Retina (tissue), 1 donor: ENCODE measurements around the gene PCDH15.
A peak's percentile ranks its signal among the peaks of the same experiment; 100 is the strongest.
"Not testable (repeated sequence)": the region's sequence is repeated elsewhere in the genome, so short reads cannot be mapped to it uniquely, and the experiment has no call there.

Experiments
- DNase-seq: peaks from one replicate; pipeline ENCODE4 v3.0.0-alpha.2; 2016

The PCDH15 gene

GRCh38 chr10:54531296-54531695, 269.7 kb downstream of the PCDH15 start:
- DNase-seq, result no peak

- DNase-seq, result no peak
These were observed 270.7 kb downstream of the PCDH15 start for GRCh38 chr10:54530299-54530698.

- DNase-seq, result no peak
These were observed 275.2 kb downstream of the PCDH15 start for GRCh38 chr10:54525816-54526215.

GRCh38 chr10:54515244-54515643, 285.8 kb downstream of the PCDH15 start:
- not testable (repeated sequence) for DNase-seq

- no peak for DNase-seq
These were observed 297.2 kb downstream of the PCDH15 start for GRCh38 chr10:54503863-54504262.

- no peak for DNase-seq
These were observed 299.1 kb downstream of the PCDH15 start for GRCh38 chr10:54501929-54502328.

GRCh38 chr10:54496852-54497251, 304.2 kb downstream of the PCDH15 start:
- no peak for DNase-seq

GRCh38 chr10:54487743-54488142, 313.3 kb downstream of the PCDH15 start:
- DNase-seq, result no peak

- DNase-seq, result no peak
These were observed 315.1 kb downstream of the PCDH15 start for GRCh38 chr10:54485971-54486370.

- no peak for DNase-seq
These were observed 316.8 kb downstream of the PCDH15 start for GRCh38 chr10:54484186-54484585.

GRCh38 chr10:54478601-54479000, 322.4 kb downstream of the PCDH15 start:
- no peak for DNase-seq

GRCh38 chr10:54477738-54478137, 323.3 kb downstream of the PCDH15 start:
- DNase-seq, result no peak

GRCh38 chr10:54470324-54470631, 330.8 kb downstream of the PCDH15 start:
- no peak for DNase-seq

- DNase-seq, result no peak
These were observed 331.3 kb downstream of the PCDH15 start for GRCh38 chr10:54469587-54470323.

GRCh38 chr10:54454271-54454670, 346.8 kb downstream of the PCDH15 start:
- DNase-seq, result no peak

- no peak for DNase-seq
These were observed 352.0 kb downstream of the PCDH15 start for GRCh38 chr10:54449056-54449455.

- no peak for DNase-seq
These were observed 356.9 kb downstream of the PCDH15 start for GRCh38 chr10:54444170-54444569.

- no peak for DNase-seq
These were observed 359.8 kb downstream of the PCDH15 start for GRCh38 chr10:54441275-54441674.

- DNase-seq, result no peak
These were observed 366.2 kb downstream of the PCDH15 start for GRCh38 chr10:54434782-54435181.

GRCh38 chr10:54415483-54415882, 385.5 kb downstream of the PCDH15 start:
- no peak for DNase-seq

- peak; percentile 23 for DNase-seq
These were observed 398.5 kb downstream of the PCDH15 start for GRCh38 chr10:54402576-54402975.

- DNase-seq, result no peak
These were observed 405.0 kb downstream of the PCDH15 start for GRCh38 chr10:54396031-54396430.

- DNase-seq, result not testable (repeated sequence)
These were observed 406.4 kb downstream of the PCDH15 start for GRCh38 chr10:54394598-54394997.

- DNase-seq, result no peak
These were observed 428.9 kb downstream of the PCDH15 start for GRCh38 chr10:54372179-54372578.

- no peak for DNase-seq
These were observed 432.0 kb downstream of the PCDH15 start for GRCh38 chr10:54368984-54369383.
